MCF 10A (cell line): ENCODE results near the gene SCUBE3. TPM values are rescaled to one million over a fixed set of nuclear protein-coding genes. Genes with fewer than 3 reads are reported as not detected.

Source experiments
- BruUV-seq: library from RNA; stranded (reverse); fragments of 400-500 nt; replicated peaks from 2 replicates; lab custom pipeline; 2021; lab: Mats Ljungman, UMichigan
- CTCF ChIA-PET: fragments of 300-600 bp; sonication (Branson Sonifier 250); formaldehyde crosslinking; extraction: SDS; loops from one replicate; lab custom pipeline; 2021; ENCODE audit warnings: antibody characterized with exemption, inconsistent platforms; lab: Yijun Ruan, JAX
- POLR2A ChIA-PET: fragments of 300-600, 350-650 bp; sonication (Branson Sonifier 250); formaldehyde crosslinking; extraction: SDS; loops from one replicate; lab custom pipeline; 2020; ENCODE audit warnings: antibody characterized with exemption, inconsistent platforms; lab: Yijun Ruan, JAX
- DNase-seq: peaks from one replicate; pipeline ENCODE4 v3.0.0-alpha.2; 2018; ENCODE audit not compliant: unreplicated experiment
- H3K27ac Mint-ChIP-seq: one replicate; pipeline ENCODE4 v1.8.0; 2022; ENCODE audit warnings: mild to moderate bottlenecking, low read depth, mixed read lengths; ENCODE audit not compliant: unreplicated experiment
- H3K27me3 Mint-ChIP-seq: one replicate; pipeline ENCODE4 v1.8.0; 2022; ENCODE audit warnings: mixed read lengths; ENCODE audit not compliant: insufficient read depth, unreplicated experiment
- H3K36me3 Mint-ChIP-seq: one replicate; pipeline ENCODE4 v1.8.0; 2022; ENCODE audit warnings: mild to moderate bottlenecking, moderate library complexity, mixed read lengths; ENCODE audit not compliant: insufficient read depth, unreplicated experiment
- H3K4me1 Mint-ChIP-seq: one replicate; pipeline ENCODE4 v1.8.0; 2022; ENCODE audit warnings: mixed read lengths; ENCODE audit not compliant: insufficient read depth, unreplicated experiment
- H3K4me3 Mint-ChIP-seq: one replicate; pipeline ENCODE4 v1.8.0; 2022; ENCODE audit warnings: mild to moderate bottlenecking, moderate library complexity, mixed read lengths; ENCODE audit not compliant: unreplicated experiment
- H3K9me3 Mint-ChIP-seq: one replicate; pipeline ENCODE4 v1.8.0; 2022; ENCODE audit warnings: mixed read lengths; ENCODE audit not compliant: unreplicated experiment
- intact Hi-C: fragments of 100-400 bp; cut with micrococcal nuclease; formaldehyde crosslinking; loops from 2 replicates; pipeline ENCODE4 v1.14.1; 2022
- total RNA-seq: library from RNA; stranded (reverse); gene quantifications from 2 replicates; pipeline ENCODE4 v1.2.3, GENCODE V29; 2022
- TF ChIP-seq, protein P1 (sequence below): fragments of 200-600 bp; IDR thresholded peaks from one replicate; pipeline ENCODE4 v1.8.0; 2022; ENCODE audit warnings: antibody characterized with exemption, mild to moderate bottlenecking; ENCODE audit not compliant: unreplicated experiment

The SCUBE3 gene
- total RNA-seq, 1 experiment from 2014 or later: not detected

DNA sequence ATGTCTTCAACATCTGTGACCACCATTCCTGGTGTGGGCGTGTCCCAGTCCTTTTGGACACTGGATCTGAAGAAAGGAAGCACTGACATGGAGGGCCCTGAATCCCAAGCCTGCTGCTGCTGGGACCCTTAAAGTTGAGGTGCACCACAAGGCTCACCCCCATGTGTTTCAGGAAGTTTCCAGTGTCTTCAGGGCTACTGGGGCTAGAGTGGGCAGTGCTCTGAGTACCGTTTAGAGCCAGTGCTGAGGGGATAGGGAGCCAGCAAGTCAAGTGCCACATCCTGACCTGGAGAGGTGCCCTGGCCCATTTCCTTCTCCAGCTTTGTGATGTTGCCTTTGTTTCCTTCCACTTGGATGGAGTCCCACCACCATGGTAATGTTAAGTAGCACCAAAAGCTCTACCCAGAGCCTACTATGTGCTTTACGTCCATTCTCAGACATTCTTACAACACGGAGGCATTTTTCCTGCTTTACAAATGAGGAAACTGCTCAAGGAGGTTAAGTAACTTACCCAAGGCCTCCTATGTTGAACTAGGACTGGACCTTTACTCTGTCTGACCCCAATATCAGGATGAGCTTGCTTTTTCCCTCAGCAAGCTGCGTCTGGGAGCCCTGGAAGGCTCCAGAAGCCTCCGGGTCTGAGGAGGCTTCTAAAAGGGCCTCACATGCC is 83.3 kb downstream of the SCUBE3 start:
- Mint-ChIP-seq H3K27me3 (no peaks in the 10 kb centered on the region), H3K36me3 (peaks cover 3% of the 10 kb centered on the region), H3K27ac (peak overlapping the region; percentile 23), H3K4me1 (peaks cover 8% of the 10 kb centered on the region), H3K4me3 (peak overlapping the region; percentile 69), H3K9me3 (no peaks in the 10 kb centered on the region)
- ChIA-PET CTCF (interaction anchor here (0.6 to 4.0 kb wide), 22 partner anchors 8 to 1738 kb away, joined by 3 to 40 read pairs (median 6); partner anchors contain the start of genes ARMC12, PPARD and RPL10A), POLR2A (interaction anchor here (0.7 to 3.8 kb wide), 6 partner anchors 38 to 173 kb away, joined by 3 to 31 read pairs (median 4); partner anchors contain the start of genes FANCE, PPARD, RPL10A and ZNF76)
- TF ChIP-seq, protein P1, sequence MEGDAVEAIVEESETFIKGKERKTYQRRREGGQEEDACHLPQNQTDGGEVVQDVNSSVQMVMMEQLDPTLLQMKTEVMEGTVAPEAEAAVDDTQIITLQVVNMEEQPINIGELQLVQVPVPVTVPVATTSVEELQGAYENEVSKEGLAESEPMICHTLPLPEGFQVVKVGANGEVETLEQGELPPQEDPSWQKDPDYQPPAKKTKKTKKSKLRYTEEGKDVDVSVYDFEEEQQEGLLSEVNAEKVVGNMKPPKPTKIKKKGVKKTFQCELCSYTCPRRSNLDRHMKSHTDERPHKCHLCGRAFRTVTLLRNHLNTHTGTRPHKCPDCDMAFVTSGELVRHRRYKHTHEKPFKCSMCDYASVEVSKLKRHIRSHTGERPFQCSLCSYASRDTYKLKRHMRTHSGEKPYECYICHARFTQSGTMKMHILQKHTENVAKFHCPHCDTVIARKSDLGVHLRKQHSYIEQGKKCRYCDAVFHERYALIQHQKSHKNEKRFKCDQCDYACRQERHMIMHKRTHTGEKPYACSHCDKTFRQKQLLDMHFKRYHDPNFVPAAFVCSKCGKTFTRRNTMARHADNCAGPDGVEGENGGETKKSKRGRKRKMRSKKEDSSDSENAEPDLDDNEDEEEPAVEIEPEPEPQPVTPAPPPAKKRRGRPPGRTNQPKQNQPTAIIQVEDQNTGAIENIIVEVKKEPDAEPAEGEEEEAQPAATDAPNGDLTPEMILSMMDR: no peak
- intact Hi-C loops: loop anchor here (1.0 to 10.0 kb wide), 5 partner anchors 30 to 288 kb away; partner anchors contain the start of genes PPARD and RPL10A
- no peak for DNase-seq
- BruUV-seq: no TSS peak

DNA sequence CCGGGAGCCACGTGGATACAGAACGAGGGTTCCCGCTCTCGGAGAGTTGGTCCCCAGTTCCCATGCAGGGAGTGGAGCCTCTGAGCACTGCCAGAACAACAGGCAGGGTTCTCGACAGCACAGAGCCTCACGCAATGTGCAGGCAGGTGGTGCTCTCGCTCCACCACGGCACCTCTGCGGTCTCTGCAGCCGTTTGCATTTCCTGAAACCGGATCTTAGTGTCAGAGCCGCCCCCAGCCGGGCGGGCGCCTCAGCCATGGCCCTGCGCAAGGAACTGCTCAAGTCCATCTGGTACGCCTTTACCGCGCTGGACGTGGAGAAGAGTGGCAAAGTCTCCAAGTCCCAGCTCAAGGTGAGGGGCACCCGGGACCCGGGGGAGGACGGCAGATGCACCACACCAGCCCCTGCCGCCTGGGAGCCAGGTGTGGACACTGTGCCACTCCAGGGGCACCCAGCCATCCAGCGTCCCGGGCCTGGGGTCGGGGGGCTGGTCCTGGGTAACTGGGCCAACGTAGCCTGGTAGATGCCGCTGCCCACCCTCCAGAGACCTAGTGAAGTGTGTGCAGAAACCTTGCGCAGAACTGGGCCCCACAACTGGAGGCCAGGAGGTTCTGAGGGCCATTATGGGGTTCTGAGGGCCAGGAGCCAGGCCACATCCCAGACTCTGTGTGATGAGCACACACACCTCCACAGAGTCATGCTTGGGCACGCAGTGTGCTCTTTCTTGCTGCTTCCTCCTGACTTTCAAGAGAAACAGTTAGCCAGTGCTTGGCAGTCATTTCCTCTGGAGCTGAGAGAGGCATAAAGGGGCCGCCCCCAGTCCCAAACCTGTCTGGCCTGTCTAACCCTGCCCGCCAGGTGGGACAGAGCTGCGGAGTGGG is 84.1 kb downstream of the SCUBE3 start, which contains the start of gene DEF6:
TSS of gene DEF6 (plus strand) at position 218 of the 881 bp plus-strand sequence. CDS start at position 257, 39 bp downstream.
- DNase-seq: peak; percentile 91
- H3K4me1 Mint-ChIP-seq: peaks cover 14% of the 10 kb centered on the region
- peak within 1 kb of the TSS; percentile 23 for H3K27ac Mint-ChIP-seq
- no peaks in the 10 kb centered on the region for H3K36me3 Mint-ChIP-seq
- ChIA-PET POLR2A (interaction anchor here (0.7 to 3.8 kb wide), 11 partner anchors 14 to 175 kb away, joined by 3 to 31 read pairs (median 3); partner anchors contain the start of genes FANCE, PPARD and RPL10A), CTCF (interaction anchor here (0.6 to 4.0 kb wide), 22 partner anchors 9 to 693 kb away, joined by 3 to 40 read pairs (median 5); partner anchors contain the start of genes ARMC12, PPARD and RPL10A)
- BruUV-seq: TSS peak; percentile 19
- no peaks in the 10 kb centered on the region for H3K9me3 Mint-ChIP-seq
- intact Hi-C loops: loop anchor here (1.0 to 10.0 kb wide), 6 partner anchors 29 to 439 kb away; partner anchors contain the start of genes ARMC12, PPARD and RPL10A
- H3K27me3 Mint-ChIP-seq: no peaks in the 10 kb centered on the region
- TF ChIP-seq, protein P1: peak; percentile 85
- H3K4me3 Mint-ChIP-seq: peak within 1 kb of the TSS; percentile 69

DNA sequence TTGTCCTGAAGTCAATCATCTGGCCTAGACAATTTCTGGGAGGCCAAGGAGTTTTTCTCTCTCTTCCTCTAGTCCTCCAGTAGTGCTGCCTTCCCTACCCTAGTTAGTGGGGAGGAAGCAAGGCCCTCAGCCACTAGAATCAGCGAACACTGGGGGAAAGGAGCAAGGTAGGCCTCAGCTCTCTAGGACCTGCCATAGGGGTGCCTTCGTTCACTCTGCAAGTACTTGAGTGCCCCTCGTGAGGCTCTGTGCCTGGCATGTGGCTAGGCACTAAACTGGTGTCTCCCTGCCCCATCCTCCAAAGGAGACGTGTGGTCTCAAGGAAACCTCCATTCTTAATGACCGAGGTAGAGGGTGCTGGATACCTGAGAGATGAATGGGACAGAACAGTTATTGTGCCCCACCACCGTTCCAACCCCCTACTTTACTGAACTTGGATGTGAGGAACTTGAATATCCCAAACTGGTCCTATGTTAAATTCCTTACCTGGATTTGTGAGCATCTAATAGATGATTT is 84.9 kb downstream of the SCUBE3 start:
- BruUV-seq: no TSS peak
- Mint-ChIP-seq H3K27ac (peak overlapping the region; percentile 23), H3K4me3 (peak overlapping the region; percentile 69), H3K4me1 (peaks cover 22% of the 10 kb centered on the region), H3K9me3 (no peaks in the 10 kb centered on the region), H3K36me3 (no peaks in the 10 kb centered on the region), H3K27me3 (no peaks in the 10 kb centered on the region)
- intact Hi-C loops: loop anchor here (2.0 to 10.0 kb wide), 3 partner anchors 44 to 438 kb away; partner anchors contain the start of genes ARMC12 and PPARD
- POLR2A ChIA-PET: interaction anchor here (0.7 to 3.8 kb wide), 11 partner anchors 13 to 174 kb away, joined by 3 to 31 read pairs (median 3); partner anchors contain the start of genes FANCE, PPARD and RPL10A
- TF ChIP-seq, protein P1: no peak
- DNase-seq: no peak
- CTCF ChIA-PET: interaction anchor here (0.5 to 4.0 kb wide), 13 partner anchors 9 to 1066 kb away, joined by 3 to 40 read pairs (median 6); partner anchors contain the start of gene RPL10A
